GM18873 (cell line): Measurements from ENCODE around the gene CREB5.

ENCODE experiments used
- ATAC-seq: cut with Tn5 transposase; IDR thresholded peaks from one replicate; pipeline ENCODE4 v1.9.1; 2021; ENCODE audit warnings: mild to moderate bottlenecking, moderate library complexity, moderate number of reproducible peaks; ENCODE audit not compliant: unreplicated experiment, low FRiP score

Gene CREB5

DNA sequence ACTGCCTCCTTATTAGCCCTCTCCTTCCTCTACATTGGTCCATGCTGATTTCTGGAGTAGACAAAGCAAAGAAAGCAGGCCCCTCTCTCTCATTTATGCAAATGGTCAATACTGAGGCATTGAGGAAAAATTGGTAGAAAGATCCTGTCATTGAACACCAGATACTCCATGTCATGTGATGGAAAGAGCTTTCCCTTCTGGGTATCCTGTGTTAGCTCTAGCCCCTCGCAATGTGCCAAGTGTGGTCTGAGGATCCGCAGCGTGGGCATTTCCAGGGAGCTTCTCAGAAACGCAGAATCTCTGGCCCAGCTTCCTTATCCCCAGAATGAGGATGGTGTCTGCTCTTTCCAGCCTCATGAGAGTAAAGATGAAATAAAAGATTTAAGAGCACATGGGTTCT is 159.1 kb downstream of the CREB5 start:
- no peak for ATAC-seq

DNA sequence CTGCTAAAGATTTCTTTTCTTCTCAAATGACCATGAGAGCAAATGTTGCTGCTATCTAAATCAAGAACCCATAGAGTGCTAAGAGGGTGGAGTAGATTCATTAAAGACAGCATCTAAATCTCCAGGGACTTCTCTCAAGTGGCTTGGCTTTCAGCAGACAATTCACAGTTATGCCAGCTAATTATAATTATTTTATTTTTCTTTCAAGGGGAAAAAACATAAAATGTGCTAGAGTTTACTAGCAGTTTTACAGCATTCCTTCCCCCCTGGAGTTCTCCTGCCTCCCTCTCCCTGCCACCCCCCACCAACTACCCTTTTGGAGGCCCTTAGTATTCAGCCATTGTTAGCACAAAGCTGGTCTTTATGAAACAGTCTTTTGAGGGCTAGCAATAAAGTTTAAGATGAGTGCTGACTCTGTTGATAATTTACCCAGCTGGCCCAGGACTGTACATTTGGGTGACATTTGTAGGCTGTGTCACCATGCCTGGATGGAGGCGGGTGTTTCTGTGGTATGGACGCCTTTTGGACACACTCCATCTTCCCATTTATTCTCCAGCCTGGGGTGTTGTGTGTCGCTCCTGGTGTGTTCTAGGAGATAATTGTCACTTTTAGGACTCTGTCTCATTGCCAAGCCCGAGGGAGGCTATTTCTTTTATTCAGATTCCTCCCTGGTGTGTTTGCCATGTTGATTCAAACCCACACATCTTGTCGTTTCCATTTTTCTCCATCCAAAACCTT is 160.2 kb downstream of the CREB5 start:
- ATAC-seq, result no peak

DNA sequence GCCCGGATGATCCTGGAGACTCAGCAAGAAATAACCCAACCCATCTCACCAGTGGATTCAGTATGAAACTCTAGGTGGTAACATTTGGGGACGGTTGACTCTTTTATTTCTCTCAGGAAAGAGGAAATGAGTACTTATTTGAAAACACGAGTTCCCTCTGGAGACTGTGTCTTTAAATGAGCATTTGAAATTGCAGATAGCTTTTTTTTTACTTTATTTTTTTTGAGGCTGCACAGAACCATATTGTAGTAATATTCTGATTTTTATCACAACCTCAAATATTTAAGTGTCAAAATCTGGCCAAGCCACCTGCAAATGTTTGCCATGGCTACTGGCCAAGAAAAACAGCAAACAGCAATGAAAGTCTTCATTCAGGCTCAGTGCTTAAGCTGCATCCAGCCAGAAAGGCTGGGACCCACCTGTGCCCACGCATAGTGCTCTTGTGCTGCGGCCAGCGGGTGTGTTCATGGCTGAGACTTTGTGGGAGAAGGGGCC is 160.8 kb downstream of the CREB5 start:
- ATAC-seq, result no peak

DNA sequence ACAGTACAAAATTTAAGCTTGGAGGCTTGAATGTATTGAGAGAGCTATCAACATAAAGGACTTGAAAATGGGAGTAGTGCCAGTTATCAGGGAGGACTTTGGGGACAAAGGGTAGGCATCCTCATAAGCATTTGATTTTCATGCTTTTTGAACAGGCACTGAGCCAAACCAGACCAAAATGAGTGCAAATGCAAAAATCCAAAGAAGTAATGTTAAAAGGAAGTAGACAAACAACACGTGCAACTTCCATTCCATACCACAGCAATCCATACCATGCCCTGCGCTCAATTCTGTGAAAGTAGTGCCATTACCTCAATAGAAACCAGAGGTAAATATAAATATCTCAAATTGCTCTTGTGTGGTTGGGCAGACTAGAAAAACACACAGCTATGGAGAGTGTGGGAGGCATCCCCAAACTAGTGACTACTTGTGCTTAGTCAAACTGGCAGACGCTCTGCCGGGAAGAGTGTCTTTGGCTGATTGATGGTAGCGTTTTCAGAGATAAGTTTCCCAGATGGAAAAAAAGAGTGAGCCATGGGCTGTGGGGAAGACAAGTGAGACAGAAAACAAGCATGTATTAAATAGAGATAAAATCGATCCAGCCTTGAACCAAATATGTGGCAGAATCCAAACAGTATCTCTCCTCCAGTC is 161.5 kb downstream of the CREB5 start:
- no peak for ATAC-seq

DNA sequence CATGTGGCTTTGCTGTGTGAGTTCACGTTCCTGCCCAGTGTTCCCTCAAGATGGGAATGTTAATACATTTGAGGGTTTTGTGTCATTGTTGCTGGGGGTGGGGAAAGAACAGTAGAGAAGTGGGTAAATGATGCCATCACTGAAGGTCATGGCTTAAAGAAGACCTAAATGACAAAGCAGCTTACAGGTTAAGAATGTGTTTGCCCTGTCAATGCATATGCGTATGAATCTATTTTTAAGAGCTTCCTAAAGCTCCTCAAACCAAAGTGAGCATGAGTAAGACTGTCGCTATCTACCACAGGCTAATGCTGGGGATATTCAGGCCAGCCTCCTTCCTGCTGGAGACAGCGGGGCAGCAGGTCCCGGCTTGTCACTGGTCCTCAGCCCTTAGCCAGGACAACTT is 162.9 kb downstream of the CREB5 start:
- ATAC-seq, result no peak

DNA sequence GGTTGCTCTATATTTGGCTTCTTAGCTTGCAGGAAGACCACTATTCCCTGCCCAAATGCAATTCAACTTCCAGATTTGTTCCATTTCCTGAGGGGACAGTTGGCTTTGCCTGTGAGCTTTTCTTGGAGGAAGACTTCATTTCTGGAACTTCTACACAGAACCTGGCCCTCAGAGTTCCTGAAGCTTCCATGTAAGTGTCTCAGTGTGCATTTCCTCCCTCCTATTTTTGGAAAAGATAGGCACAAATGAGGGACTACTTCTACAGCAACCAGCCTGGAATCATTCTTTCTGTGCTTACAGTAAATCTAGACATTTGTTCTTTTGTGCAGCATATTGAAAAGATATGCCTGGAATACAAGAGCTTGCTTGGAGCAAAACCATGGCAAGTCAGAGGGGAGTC is 164.3 kb downstream of the CREB5 start:
- no peak for ATAC-seq

DNA sequence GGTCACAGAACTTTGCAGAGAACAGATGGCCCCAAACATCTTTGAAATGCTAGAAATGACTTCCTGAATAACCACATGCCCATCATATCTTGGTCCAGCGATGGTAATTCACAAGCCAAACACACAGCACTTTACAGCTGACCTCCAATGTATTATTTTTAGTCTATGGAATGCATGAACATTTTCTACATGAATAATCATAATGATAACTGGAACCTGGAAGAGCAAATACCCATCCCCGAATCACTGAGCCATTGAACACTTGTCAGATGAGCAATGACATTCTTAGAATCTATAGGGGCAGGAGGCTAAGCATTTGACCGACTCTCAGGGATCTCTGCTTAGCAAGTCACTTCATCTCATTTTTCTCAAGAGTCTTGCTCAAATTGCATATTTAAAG is 167.3 kb downstream of the CREB5 start:
- ATAC-seq, result no peak

DNA sequence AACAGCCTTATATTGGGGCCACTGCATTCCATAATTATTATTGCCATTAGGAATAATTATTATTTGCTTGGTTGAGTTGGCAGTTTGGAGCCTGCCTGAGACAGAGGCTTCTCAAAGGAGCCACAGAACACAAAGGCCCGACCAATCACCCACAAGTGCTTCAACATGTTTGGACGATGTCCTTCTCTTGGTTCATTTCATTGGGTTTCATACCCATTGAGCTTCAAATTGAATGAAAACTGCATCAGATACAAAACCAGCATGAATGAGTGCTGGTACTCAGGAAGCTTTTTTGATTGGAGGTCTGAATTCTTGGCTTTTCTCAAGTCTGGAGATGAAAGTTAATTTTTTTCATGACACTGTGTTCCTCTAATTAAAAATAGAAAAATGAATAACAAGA is 168.3 kb downstream of the CREB5 start:
- no peak for ATAC-seq

DNA sequence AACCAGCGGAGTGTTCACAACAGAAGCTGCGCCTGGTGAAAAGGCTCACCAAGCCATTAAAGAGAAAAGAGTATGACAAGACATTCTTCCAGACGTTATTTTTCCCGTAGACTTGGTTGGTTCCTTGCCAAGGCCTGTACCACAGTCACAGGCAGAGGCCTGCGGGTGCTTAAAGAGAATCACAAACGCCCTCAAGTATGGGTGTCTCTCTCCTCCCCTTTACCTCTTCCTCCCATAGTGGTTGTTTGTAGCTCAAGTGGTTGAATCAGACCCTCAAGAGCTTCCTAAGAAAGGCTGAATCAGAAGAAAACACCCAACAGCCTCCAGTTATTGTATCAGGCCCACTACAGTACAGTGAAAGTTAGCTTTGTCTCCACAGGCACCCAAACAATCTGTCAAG is 169.0 kb downstream of the CREB5 start:
- no peak for ATAC-seq

DNA sequence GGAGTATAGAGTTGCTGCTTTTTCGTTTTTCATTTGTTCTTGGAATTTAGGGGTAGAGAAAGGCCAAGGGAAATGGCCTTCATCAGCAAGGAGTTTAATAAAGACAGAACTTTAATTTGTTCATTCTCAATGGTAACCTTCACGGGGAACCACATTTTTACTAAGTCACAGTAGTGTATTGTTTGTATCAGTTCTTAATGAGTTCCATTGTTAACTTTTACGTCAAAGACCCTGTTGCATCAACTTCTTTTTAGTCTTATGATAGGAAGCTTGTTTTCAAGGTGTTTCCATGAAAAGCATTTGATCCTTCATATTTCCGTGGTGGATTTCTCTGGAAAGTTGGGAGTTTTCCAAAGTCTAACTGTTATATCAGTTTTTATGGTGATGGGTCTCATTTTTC is 169.9 kb downstream of the CREB5 start:
- no peak for ATAC-seq

DNA sequence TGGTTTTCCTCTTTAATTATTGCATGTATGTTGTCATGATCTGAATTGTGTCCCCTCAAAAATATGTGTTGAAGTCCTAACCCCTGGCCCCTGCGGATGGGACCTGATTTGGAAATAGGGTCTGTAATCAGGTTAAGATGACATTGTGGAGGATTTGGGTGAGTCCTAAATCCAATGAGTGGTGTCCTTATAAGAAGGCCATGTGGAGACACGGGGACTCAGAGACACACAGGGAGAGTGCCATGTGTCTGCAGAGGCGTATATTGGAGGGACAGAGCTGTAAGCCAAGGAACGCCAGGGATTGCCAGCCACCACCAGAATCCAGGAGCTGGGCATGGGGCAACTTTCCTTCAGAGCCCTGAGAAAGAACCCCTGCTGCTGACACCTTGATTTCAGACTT is 171.9 kb downstream of the CREB5 start:
- ATAC-seq, result no peak

DNA sequence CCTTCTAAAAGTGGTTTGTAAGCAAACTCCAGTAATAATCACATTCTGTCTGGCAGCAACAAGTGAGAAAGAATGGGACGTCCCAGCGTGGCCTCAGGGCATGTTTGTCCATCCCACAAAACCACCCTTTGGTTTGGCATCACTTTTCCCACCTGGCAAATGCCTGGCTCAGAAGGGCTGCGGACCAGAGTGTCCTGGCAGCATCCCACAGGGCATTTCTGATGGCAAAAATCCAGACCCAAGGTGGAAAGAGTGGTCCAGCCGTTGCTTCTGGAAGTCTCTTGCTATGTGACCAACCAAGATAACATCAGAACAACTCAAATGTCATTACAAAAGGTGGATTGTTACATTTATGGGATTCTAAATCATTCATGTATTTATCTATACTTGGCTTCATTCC is 174.4 kb downstream of the CREB5 start:
- ATAC-seq, result no peak

DNA sequence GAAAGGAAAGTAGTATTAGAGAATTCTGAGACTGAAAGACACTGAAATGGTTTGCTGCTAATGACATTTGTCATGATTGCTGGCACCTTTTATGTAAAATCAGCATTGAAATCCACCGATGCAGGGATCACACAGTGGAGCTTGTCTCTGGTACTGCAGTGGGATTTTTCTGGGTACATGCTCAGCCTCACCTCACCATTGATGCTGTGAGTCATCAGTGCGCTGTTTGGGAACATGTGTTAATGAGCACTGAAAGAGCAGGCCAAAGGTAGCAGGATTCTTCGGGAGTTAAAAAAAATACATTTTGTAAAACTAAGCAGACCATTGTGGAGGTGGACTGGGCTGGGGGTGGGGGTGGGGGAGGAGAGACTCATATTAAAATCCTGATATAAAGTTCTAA is 174.9 kb downstream of the CREB5 start:
- no peak for ATAC-seq

DNA sequence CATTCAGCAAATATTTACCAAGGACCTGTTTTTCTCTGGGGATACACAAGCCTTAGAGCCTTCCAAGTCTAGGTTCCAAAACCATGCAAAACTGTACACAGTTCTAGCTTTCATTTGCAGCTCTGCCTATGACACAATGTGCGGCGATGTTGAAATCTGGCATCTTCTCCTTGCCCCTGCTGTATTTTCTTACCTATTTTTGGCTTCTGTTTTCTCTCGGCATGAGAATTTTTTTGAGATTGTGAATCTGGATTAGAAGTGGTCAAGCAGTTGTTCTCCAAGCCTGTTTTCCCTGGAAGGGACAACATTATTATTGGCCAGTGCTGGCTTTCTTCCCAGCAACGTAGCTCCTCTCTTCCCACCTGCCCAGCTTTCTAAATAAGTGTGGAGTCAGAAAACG is 176.3 kb downstream of the CREB5 start:
- ATAC-seq, result no peak

DNA sequence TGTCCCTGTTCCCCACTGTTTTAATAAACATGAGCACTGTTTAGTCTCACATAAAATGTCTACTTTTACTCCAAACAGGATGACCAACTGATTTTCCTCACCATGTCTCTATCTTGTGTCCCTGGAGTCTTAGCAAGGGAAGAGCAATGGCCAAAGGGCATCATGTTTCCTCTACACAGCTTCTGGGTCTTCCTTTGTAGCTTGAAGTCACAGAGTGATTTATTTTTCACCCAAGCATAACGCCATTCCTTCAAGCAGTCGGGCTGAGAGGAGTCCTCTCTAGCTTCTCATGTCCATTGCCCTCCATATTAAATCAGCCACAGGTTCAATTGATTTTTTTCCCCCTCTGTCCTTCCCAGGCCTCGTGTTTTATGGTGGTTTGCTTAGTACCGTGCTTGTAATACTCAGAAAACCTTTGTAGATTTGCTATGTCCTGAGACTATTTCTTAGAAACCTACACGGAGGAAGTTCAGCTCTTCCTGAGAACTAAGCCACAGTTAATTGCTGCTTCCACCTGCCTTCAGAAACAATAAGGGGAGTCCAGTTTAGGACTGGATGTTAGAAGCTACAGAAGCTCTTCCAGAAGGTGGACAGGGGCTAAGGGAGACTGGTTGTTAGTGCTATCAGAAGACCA is 178.8 kb downstream of the CREB5 start:
- no peak for ATAC-seq

DNA sequence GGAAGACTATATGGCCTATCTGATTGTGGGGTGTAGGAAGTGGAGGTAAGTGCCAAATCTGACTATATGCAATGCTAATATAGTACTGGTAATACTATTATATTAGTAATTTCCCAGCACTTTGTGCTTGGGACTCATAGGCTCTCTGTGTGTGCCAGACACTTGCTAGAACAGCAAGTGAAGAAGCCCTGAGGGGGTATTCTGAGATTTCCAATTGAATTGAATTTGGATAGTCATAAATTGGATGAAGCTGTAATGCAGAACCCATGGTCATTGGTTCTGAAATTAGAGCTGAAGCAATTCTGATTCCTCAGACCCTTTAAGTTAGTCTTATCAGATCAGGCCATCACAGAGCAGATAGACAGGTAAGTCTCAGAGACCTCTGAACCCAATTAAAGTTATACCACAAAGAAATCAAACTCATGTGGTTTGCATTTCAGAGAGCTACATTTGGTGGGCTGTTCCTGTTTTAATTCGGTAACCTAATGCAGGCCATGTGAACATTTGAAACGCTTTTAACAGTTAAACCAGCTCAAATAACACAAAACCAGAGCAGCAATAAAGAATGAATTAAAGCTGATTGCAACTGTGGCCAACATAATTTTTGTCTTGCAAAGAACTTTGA is 179.5 kb downstream of the CREB5 start:
- ATAC-seq, result no peak

DNA sequence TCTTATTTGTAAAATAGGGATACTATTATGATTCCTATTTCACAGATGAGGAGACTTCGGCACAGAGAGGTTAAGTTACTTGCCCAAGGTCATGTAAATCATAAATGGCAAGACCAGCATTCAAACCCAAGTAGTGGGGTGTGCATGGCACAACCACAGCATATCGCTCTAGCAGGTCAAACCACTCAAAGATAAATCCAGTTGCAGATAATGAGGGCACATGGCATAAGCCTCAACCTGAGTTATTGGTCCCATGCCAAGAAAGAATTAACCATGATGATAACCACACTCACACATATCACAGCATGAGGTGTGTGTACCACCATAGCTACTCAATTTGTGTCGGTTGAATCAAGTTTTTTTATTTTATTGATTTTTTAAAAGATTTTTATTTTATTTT is 180.5 kb downstream of the CREB5 start:
- no peak for ATAC-seq

DNA sequence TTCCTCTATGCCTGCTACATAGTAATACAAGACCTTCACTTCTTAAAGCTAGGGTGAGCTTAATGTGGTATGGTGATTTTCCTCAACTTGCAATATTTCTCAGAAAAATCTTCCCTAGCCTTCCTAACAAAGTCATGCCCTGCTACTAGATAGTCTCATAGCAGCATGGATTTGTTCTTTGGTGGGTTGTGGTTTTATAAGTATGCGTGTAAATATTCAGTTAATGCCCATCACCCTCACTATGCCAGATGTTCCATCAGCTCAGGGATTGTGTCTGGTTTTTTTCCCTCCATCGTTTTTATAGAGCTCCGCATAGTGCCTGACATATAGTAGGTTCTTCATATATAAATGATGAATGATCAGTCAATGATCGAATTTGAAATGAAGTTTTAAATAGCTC is 182.8 kb downstream of the CREB5 start:
- no peak for ATAC-seq

DNA sequence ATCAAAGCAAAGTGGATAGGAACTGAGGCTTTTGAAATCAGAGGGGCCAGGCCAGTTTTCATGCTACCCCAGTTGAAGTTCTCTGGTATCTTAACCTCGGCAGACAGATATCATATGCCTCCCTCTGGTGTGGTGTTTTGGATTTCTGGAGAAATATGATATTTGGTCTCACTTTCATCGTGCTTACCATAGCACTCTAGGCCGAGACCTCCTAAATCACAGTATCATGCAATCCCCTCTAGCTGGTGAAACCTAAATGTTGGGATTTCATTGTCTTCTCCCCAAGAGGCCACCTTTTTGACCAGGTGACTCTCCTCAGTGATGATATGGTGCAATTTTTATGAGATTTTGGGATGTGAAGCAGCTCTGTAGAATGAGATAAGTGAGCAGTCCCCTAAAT is 183.5 kb downstream of the CREB5 start:
- ATAC-seq, result no peak

DNA sequence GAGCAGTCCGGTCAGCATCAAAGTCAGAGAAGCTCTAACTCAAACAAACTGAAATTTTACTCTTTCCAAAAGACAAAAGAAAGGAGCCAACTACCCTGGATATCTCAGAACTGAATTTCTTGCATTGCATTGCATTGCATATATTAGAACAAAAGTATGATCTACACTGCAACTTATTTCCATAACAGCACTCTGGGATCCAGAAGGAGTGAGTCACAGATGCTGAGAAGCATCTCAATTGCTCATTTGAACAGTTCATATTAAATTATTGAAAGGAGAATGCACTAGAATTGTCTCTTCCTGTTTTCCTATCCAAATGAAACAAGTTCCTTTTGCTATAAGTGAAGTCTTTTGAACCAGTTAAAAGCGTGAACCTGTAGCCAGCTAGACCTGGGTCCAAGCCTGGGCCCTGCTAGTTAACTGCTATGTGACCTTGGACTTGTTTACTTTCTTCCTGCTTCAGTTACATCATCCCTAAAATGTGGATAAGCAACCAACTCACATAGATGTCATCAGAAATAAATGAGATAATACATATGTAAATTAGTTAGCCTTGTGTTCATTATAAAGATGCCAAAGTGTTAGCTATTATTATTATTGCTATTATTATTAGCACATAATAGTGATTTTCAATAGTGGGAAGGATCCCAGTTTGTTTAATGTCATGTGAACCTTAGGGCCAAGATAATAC is 184.1 kb downstream of the CREB5 start:
- no peak for ATAC-seq

DNA sequence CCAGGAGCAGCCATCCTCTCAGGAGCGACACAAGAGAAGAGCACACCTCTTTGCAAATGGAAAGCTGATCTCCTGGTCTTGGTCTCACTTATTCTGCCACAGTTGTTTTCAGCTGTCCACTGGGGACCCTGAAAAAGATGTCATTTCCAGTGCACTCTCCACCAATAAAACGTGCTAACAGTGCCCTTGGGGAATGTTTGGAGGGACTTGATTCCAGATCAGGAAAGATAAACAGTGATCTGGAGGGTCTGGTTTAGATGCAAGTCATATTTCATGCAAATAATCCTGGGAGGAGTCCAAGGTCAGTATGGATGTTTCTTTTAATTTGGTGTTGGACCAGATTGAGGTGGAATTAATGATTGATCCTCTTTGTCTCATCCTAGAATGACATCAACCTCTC is 185.0 kb downstream of the CREB5 start:
- no peak for ATAC-seq
